ENCODE measurements around the gene NDUFS2.

- TF ChIP-seq CTCF (IDR thresholded peaks at IDR 0.05; ENCODE audit: low read length) (no peak), EZH2 (IDR thresholded peaks at IDR 0.05; ENCODE audit: borderline replicate concordance, low read length) (no peak)
Measured at GRCh38 chr1:161164901-161165610, 37.1 kb upstream of the NDUFS2 start.
